ENCODE data around the gene DNAJC15. TPM values are rescaled to one million over a fixed set of nuclear protein-coding genes. Genes with fewer than 3 reads are reported as not detected.

DNAJC15 gene
- total RNA-seq, 1 donor from 2014 or later: 20.7 TPM

Other genes starting within 250 kb of the DNAJC15 start
- 0.22 TPM for gene FAM216B, start 242.0 kb upstream of the DNAJC15 start, total RNA-seq
- 2.7 TPM for gene EPSTI1, start 31.3 kb upstream of the DNAJC15 start, total RNA-seq